LNCaP clone FGC (cell line): ENCODE data around the gene CRY1.
"Not testable (repeated sequence)": the region's sequence is repeated elsewhere in the genome, so short reads cannot be mapped to it uniquely, and the experiment has no call there.

Experiments
- DNase-seq: peaks from one replicate; pipeline ENCODE4 v3.0.0-alpha.2; 2011; ENCODE audit warnings: low read depth
- H3K4me3 ChIP-seq: 2 replicates; pipeline ENCODE4 v1.5.1; 2011; ENCODE audit warnings: mild to moderate bottlenecking, low read depth, low read length, control low read depth
- CTCF ChIP-seq: IDR thresholded peaks from 2 replicates; pipeline ENCODE4 v1.5.1; 2012; ENCODE audit warnings: mild to moderate bottlenecking; ENCODE audit not compliant: control insufficient read depth, insufficient read depth; ENCODE audit errors: extremely low read depth

Gene CRY1

GRCh38 chr12:107109726-107110719 lies 16.7 kb upstream of the CRY1 start:
- DNase-seq: no peak
- H3K4me3 ChIP-seq: no peak overlapping the region

GRCh38 chr12:107108995-107109508 lies 15.7 kb upstream of the CRY1 start:
- no peak for TF ChIP-seq CTCF
- no peak overlapping the region for H3K4me3 ChIP-seq
- DNase-seq: no peak

More at GRCh38 chr12:107109726-107110719, 16.7 kb upstream of the CRY1 start:
- no peak for TF ChIP-seq CTCF

- not testable (repeated sequence) for H3K4me3 ChIP-seq, DNase-seq
Measured at GRCh38 chr12:107108366-107108765, 15.0 kb upstream of the CRY1 start.

DNA sequence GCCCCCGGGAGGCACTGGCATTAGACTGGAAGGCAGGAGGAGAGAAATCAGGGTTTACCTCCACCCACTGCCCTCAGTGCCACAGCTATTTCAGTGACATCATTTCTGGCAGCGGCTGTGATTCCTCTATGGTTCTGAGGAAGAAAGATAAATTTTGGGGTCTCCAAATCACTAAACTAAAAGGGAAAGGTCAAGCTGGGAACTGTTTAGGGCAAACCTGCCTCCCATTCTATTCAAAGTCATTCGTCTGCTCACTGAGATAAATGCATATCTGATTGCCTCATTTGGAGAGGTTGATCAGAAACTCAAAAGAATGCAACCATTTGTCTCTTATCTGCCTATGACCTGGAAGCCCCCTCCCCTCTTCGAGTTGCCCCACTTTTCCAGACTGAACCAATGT lies 14.0 kb upstream of the CRY1 start:
- no peak for TF ChIP-seq CTCF
- H3K4me3 ChIP-seq: no peak overlapping the region
- DNase-seq: no peak

GRCh38 chr12:107106241-107107025 lies 13.1 kb upstream of the CRY1 start:
- no peak for TF ChIP-seq CTCF
- H3K4me3 ChIP-seq: no peak overlapping the region
- no peak for DNase-seq

- no peak for TF ChIP-seq CTCF
- H3K4me3 ChIP-seq: no peak overlapping the region
- no peak for DNase-seq
Measured at GRCh38 chr12:107105410-107105703, 12.0 kb upstream of the CRY1 start.

GRCh38 chr12:107103516-107103915 lies 10.2 kb upstream of the CRY1 start:
- no peak for DNase-seq
- no peak overlapping the region for H3K4me3 ChIP-seq
- no peak for TF ChIP-seq CTCF
